SK-N-SH (cell line): ENCODE data around the gene DAZAP2. TPM values are rescaled to one million over a fixed set of nuclear protein-coding genes. Genes with fewer than 3 reads are reported as not detected.

Source experiments
- CTCF ChIA-PET: fragments of 300-600, 350-600 bp; formaldehyde crosslinking; extraction: SDS; loops from one replicate; lab custom pipeline; 2021; lab: Yijun Ruan, JAX
- POLR2A ChIA-PET: fragments of 350-600 bp; sonication (Branson Sonifier 250); formaldehyde crosslinking; extraction: SDS; loops from one replicate; lab custom pipeline; 2020; ENCODE audit warnings: antibody characterized with exemption, inconsistent platforms; lab: Yijun Ruan, JAX
- DNase-seq: peaks from one replicate; pipeline ENCODE4 v3.0.0; 2012
- H2AFZ ChIP-seq: fragments of 200-600 bp; sonication (generic); 2 replicates; pipeline ENCODE4 v1.8.1; 2016; ENCODE audit warnings: antibody characterized with exemption, mild to moderate bottlenecking, low read depth
- H3F3A ChIP-seq: fragments of 200-600 bp; sonication (generic); replicated peaks from 2 replicates; pipeline ENCODE3; 2016; ENCODE audit warnings: antibody characterized with exemption, mild to moderate bottlenecking; ENCODE audit not compliant: insufficient read depth
- H3K27ac ChIP-seq, 2 experiments: fragments of 200-500 bp in 1 of 2; fragments of 200-600 bp in 1 of 2; sonication (Bioruptor generic) in 1 of 2; sonication (generic), shearing (Covaris generic) in 1 of 2; 2 replicates each; pipeline versions ENCODE4 v1.5.1 to v1.6.1; 2014 to 2016; ENCODE audit warnings: low read depth in 2 of 2, inconsistent platforms in 1 of 2, low read length in 1 of 2, mild to moderate bottlenecking in 1 of 2, mixed read lengths in 1 of 2
- H3K27me3 ChIP-seq: fragments of 200-600 bp; sonication (generic), shearing (Covaris generic); 2 replicates; pipeline ENCODE4 v1.6.1; 2016; ENCODE audit warnings: mixed run types; ENCODE audit not compliant: insufficient read depth
- H3K36me3 ChIP-seq, 2 experiments: fragments of 200-500 bp in 1 of 2; fragments of 200-600 bp in 1 of 2; sonication (Bioruptor generic) in 1 of 2; sonication (generic) in 1 of 2; replicated peaks in 1 of 2; 2 replicates each; pipeline versions ENCODE3 to v1.5.1; 2014 to 2016; ENCODE audit warnings: low read length in 1 of 2, mild to moderate bottlenecking in 1 of 2; ENCODE audit not compliant: insufficient read depth in 2 of 2, control insufficient read depth in 1 of 2
- H3K4me1 ChIP-seq, 2 experiments: fragments of 200-500 bp in 1 of 2; fragments of 200-600 bp in 1 of 2; sonication (Bioruptor generic) in 1 of 2; sonication (generic), shearing (Covaris generic) in 1 of 2; 2 replicates each; pipeline versions ENCODE4 v1.5.1 to v1.6.1; 2014 to 2016; ENCODE audit warnings: low read depth in 1 of 2, low read length in 1 of 2, mixed run types in 1 of 2; ENCODE audit not compliant: insufficient read depth in 2 of 2, control insufficient read depth in 1 of 2
- H3K4me2 ChIP-seq: fragments of 200-600 bp; sonication (generic), shearing (Covaris generic); 2 replicates; pipeline ENCODE4 v1.6.1; 2017; ENCODE audit warnings: mixed run types
- H3K4me3 ChIP-seq, 2 experiments: fragments of 200-500 bp in 1 of 2; fragments of 200-600 bp in 1 of 2; sonication (Bioruptor generic) in 1 of 2; sonication (generic), shearing (Covaris generic) in 1 of 2; 2 replicates each; pipeline versions ENCODE4 v1.5.1 to v1.8.1; 2014 to 2016; ENCODE audit warnings: low read depth in 2 of 2, inconsistent platforms in 1 of 2, low read length in 1 of 2, mild to moderate bottlenecking in 1 of 2, mixed read lengths in 1 of 2, moderate library complexity in 1 of 2
- H3K79me2 ChIP-seq: fragments of 200-600 bp; sonication (generic); 2 replicates; pipeline ENCODE4 v1.8.1; 2017; ENCODE audit warnings: mild to moderate bottlenecking; ENCODE audit not compliant: insufficient read depth
- H3K9ac ChIP-seq: fragments of 200-600 bp; sonication (generic); 2 replicates; pipeline ENCODE4 v1.6.1; 2017; ENCODE audit warnings: mixed run types
- H3K9me2 ChIP-seq: fragments of 200-600 bp; sonication (generic); 2 replicates; pipeline ENCODE4 v1.6.1; 2017; ENCODE audit warnings: mixed run types
- H3K9me3 ChIP-seq: fragments of 200-600 bp; sonication (generic); 2 replicates; pipeline ENCODE4 v1.6.1; 2017; ENCODE audit warnings: mixed run types, mild to moderate bottlenecking, moderate library complexity
- H4K20me1 ChIP-seq: fragments of 200-600 bp; sonication (generic); 2 replicates; pipeline ENCODE4 v1.6.1; 2017; ENCODE audit warnings: mild to moderate bottlenecking, mixed run types; ENCODE audit not compliant: insufficient read depth
- CHD2 ChIP-seq: fragments of 150-350 bp; IDR thresholded peaks from 2 replicates; pipeline ENCODE4 v1.6.1; 2018; ENCODE audit warnings: low read length; ENCODE audit not compliant: partially characterized antibody
- ELF1 ChIP-seq: IDR thresholded peaks from 2 replicates; pipeline ENCODE4 v1.4.0; 2012
- EZH2phosphoT487 ChIP-seq: fragments of 200-600 bp; sonication (generic); IDR thresholded peaks from 2 replicates; pipeline ENCODE4 v1.6.1; 2017; ENCODE audit warnings: low read depth, mixed run types, mild to moderate bottlenecking, antibody characterized with exemption, moderate library complexity, borderline replicate concordance
- FOSL2 ChIP-seq: IDR thresholded peaks from 2 replicates; pipeline ENCODE4 v1.4.0; 2012; ENCODE audit warnings: low read depth, mild to moderate bottlenecking, moderate library complexity, borderline replicate concordance
- GABPA ChIP-seq: IDR thresholded peaks from 2 replicates; pipeline ENCODE4 v1.4.0; 2012; ENCODE audit warnings: low read depth, mild to moderate bottlenecking
- MEF2A ChIP-seq: IDR thresholded peaks from 2 replicates; pipeline ENCODE4 v1.4.0; 2012; ENCODE audit warnings: low read depth, borderline replicate concordance
- MXI1 ChIP-seq: IDR thresholded peaks from 2 replicates; pipeline ENCODE4 v1.6.1; 2012; ENCODE audit warnings: mild to moderate bottlenecking, low read depth, low read length, improper control_type of control experiment
- NFIC ChIP-seq: IDR thresholded peaks from 2 replicates; pipeline ENCODE4 v1.4.0; 2012; ENCODE audit warnings: borderline replicate concordance
- NRF1 ChIP-seq: IDR thresholded peaks from 2 replicates; pipeline ENCODE4 v1.6.1; 2012; ENCODE audit warnings: low read depth, mild to moderate bottlenecking, low read length
- POLR2AphosphoS5 ChIP-seq: IDR thresholded peaks from 2 replicates; pipeline ENCODE4 v1.6.1; 2012; ENCODE audit warnings: low read depth, low read length
- RAD21 ChIP-seq: IDR thresholded peaks from 2 replicates; pipeline ENCODE4 v1.6.1; 2012; ENCODE audit warnings: mild to moderate bottlenecking, low read length
- RCOR1 ChIP-seq: fragments of 150-350 bp; IDR thresholded peaks from 2 replicates; pipeline ENCODE4 v1.6.1; 2017; ENCODE audit warnings: antibody characterized with exemption, low read length
- SIN3A ChIP-seq: IDR thresholded peaks from 2 replicates; pipeline ENCODE4 v1.6.1; 2012; ENCODE audit warnings: low read depth, mild to moderate bottlenecking, low read length, moderate library complexity, borderline replicate concordance
- TAF1 ChIP-seq: IDR thresholded peaks from 2 replicates; pipeline ENCODE4 v1.6.1; 2012; ENCODE audit warnings: low read depth, mild to moderate bottlenecking, low read length, moderate library complexity, borderline replicate concordance
- TEAD4 ChIP-seq: IDR thresholded peaks from 2 replicates; pipeline ENCODE4 v1.4.0; 2012; ENCODE audit warnings: mild to moderate bottlenecking, borderline replicate concordance; ENCODE audit not compliant: insufficient read depth
- YY1 ChIP-seq: IDR thresholded peaks from 2 replicates; pipeline ENCODE4 v1.4.0; 2012; ENCODE audit warnings: low read depth, mild to moderate bottlenecking
- WGBS: methylation state at CpG from one replicate; pipeline ENCODE4 v1.1.6; 2017; ENCODE audit warnings: low lambda C conversion rate; 5-methylcytosine and 5-hydroxymethylcytosine counted together
- polyA plus RNA-seq, 3 experiments: library from polyadenylated mRNA; depleted of rRNA; stranded (reverse); fragments of >200 nt; gene quantifications; 2 replicates each; pipeline ENCODE4 v1.2.3, GENCODE V29; 2012
- TF ChIP-seq, protein P1 (sequence below): fragments of 150-350 bp; IDR thresholded peaks from 2 replicates; pipeline ENCODE4 v1.6.1; 2017; ENCODE audit warnings: antibody characterized with exemption, low read length, low read depth, borderline replicate concordance
- TF ChIP-seq, protein P2 (sequence below): IDR thresholded peaks from 2 replicates; pipeline ENCODE4; 2012
- TF ChIP-seq, protein P3 (sequence below): IDR thresholded peaks from 2 replicates; pipeline ENCODE4 v1.4.0; 2012; ENCODE audit warnings: low read depth
- TF ChIP-seq, protein P4 (sequence below): IDR thresholded peaks from 2 replicates; pipeline ENCODE4 v1.6.1; 2012; ENCODE audit warnings: mild to moderate bottlenecking, low read depth, low read length, moderate library complexity
- TF ChIP-seq, protein P5 (sequence below): IDR thresholded peaks from 2 replicates; pipeline ENCODE4 v1.4.0; 2012; ENCODE audit warnings: low read depth, borderline replicate concordance
- TF ChIP-seq, protein P6 (sequence below): fragments of 150-350 bp; IDR thresholded peaks from 2 replicates; pipeline ENCODE4 v1.6.1; 2016; ENCODE audit warnings: mild to moderate bottlenecking, low read depth, low read length

Gene DAZAP2, protein sequence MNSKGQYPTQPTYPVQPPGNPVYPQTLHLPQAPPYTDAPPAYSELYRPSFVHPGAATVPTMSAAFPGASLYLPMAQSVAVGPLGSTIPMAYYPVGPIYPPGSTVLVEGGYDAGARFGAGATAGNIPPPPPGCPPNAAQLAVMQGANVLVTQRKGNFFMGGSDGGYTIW
- 274 and 325 TPM in 2 replicates for polyA plus RNA-seq (2012; rRNA removed)
- 232 and 238 TPM in 2 replicates for polyA plus RNA-seq (2012; cell fraction: cytosol; rRNA removed)
- 109 and 235 TPM in 2 replicates for polyA plus RNA-seq (2012; cell fraction: nucleus; rRNA removed)

DNA sequence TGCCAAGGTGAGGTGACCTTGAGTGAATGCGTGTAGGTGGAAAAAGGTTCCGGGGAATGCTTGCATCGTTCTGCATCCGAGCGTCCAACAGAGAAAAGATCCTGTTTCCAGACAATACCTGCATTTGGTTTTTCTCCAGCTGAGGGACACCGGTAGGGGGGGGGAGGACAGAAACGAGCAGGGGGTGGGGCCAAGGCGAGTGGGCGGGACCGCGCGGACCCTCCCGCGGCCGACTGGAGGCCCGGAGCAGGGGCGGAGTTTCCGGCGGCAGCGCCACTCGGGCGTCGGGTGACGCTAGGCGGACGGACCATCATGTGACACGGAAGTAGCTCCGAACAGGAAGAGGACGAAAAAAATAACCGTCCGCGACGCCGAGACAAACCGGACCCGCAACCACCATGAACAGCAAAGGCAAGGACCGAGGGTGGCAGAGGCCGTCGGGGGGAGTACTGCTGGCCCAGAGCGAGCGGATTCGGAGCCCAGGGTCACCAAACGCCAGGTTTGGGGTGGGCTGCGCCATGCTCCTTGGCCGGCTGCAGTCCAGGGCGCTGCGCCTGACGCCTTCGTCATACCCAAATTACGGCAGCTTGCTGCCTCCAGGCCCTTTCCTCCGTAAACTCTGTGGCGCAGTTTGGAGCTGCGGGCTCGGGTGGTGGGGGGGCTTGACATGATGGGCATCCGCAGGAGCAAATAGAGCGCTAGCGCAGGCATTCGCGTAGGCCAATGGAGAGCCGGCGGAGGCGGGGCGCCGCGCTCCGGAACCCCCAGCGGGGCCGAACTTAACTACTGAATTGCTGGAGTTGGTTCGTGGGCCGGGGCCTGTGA lies at the start of gene DAZAP2:
TSS of gene DAZAP2 (plus strand) at position 317 of the 825 bp plus-strand sequence. CDS start at position 399, 82 bp downstream.
- peaks cover 5% of the 10 kb centered on the region; the same call in 1 of the 2 replicates for H4K20me1 ChIP-seq
- under 1% methylated on average over 46 of the region's 70 CpGs for WGBS
- H3K4me1 ChIP-seq, result peaks cover 3 to 11% of the 10 kb centered on the region in 2 experiments; a peak in 2 of 4 replicates
- peaks cover 32 to 35% of the 10 kb centered on the region in 2 experiments for H3K36me3 ChIP-seq
- ChIA-PET CTCF (interaction anchor here (0.7 to 3.6 kb wide), 5 partner anchors 14 to 198 kb away, joined by 3 to 15 read pairs (median 4); partner anchors contain the start of gene POU6F1), POLR2A (interaction anchor here (0.6 to 1.7 kb wide), 5 partner anchors 20 to 390 kb away, joined by 3 to 13 read pairs (median 4); partner anchors contain the start of genes CSRNP2, POU6F1 and SMAGP)
- H3K79me2 ChIP-seq, result peaks cover 31% of the 10 kb centered on the region
- H2AFZ ChIP-seq, result peak within 1 kb of the TSS; percentile 92
- no peaks in the 10 kb centered on the region for H3K9me2 ChIP-seq
- H3K27ac ChIP-seq, result peak within 1 kb of the TSS; percentile 96 to 98
- peak within 1 kb of the TSS; percentile 95 for H3K4me2 ChIP-seq
- H3K4me3 ChIP-seq, result peak within 1 kb of the TSS; percentile 90 to 95
- peak within 1 kb of the TSS; percentile 100 for H3K9ac ChIP-seq
- no peaks in the 10 kb centered on the region for H3K9me3 ChIP-seq
- DNase-seq, result peak; percentile 96
- H3F3A ChIP-seq, result peaks cover 8% of the 10 kb centered on the region
- no peaks in the 10 kb centered on the region for H3K27me3 ChIP-seq
- TF ChIP-seq MXI1 (no peak; the same call in 1 of the 2 replicates), EZH2phosphoT487 (no peak), ELF1 (peak; percentile 98), FOSL2 (no peak), POLR2AphosphoS5 (peak; percentile 72), YY1 (0 out of 2 replicates have a peak, but pooled peaks have one; percentile 25), GABPA (peak; percentile 73), MEF2A (no peak), TAF1 (peak; percentile 67), TEAD4 (no peak), NRF1 (0 out of 2 replicates have a peak, but pooled peaks have one; percentile 12), NFIC (no peak), SIN3A (peak; percentile 14; the same call in 1 of the 2 replicates), RCOR1 (no peak), CHD2 (peak; percentile 86), RAD21 (no peak)
- TF ChIP-seq, protein P1, sequence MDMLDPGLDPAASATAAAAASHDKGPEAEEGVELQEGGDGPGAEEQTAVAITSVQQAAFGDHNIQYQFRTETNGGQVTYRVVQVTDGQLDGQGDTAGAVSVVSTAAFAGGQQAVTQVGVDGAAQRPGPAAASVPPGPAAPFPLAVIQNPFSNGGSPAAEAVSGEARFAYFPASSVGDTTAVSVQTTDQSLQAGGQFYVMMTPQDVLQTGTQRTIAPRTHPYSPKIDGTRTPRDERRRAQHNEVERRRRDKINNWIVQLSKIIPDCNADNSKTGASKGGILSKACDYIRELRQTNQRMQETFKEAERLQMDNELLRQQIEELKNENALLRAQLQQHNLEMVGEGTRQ, result peak; percentile 81
- TF ChIP-seq, protein P2, sequence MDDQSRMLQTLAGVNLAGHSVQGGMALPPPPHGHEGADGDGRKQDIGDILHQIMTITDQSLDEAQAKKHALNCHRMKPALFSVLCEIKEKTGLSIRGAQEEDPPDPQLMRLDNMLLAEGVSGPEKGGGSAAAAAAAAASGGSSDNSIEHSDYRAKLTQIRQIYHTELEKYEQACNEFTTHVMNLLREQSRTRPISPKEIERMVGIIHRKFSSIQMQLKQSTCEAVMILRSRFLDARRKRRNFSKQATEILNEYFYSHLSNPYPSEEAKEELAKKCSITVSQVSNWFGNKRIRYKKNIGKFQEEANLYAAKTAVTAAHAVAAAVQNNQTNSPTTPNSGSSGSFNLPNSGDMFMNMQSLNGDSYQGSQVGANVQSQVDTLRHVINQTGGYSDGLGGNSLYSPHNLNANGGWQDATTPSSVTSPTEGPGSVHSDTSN, result peak; percentile 100
- TF ChIP-seq, protein P3, sequence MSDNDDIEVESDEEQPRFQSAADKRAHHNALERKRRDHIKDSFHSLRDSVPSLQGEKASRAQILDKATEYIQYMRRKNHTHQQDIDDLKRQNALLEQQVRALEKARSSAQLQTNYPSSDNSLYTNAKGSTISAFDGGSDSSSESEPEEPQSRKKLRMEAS, result peak; percentile 11; the same call in 1 of the 2 replicates
- TF ChIP-seq, protein P4, sequence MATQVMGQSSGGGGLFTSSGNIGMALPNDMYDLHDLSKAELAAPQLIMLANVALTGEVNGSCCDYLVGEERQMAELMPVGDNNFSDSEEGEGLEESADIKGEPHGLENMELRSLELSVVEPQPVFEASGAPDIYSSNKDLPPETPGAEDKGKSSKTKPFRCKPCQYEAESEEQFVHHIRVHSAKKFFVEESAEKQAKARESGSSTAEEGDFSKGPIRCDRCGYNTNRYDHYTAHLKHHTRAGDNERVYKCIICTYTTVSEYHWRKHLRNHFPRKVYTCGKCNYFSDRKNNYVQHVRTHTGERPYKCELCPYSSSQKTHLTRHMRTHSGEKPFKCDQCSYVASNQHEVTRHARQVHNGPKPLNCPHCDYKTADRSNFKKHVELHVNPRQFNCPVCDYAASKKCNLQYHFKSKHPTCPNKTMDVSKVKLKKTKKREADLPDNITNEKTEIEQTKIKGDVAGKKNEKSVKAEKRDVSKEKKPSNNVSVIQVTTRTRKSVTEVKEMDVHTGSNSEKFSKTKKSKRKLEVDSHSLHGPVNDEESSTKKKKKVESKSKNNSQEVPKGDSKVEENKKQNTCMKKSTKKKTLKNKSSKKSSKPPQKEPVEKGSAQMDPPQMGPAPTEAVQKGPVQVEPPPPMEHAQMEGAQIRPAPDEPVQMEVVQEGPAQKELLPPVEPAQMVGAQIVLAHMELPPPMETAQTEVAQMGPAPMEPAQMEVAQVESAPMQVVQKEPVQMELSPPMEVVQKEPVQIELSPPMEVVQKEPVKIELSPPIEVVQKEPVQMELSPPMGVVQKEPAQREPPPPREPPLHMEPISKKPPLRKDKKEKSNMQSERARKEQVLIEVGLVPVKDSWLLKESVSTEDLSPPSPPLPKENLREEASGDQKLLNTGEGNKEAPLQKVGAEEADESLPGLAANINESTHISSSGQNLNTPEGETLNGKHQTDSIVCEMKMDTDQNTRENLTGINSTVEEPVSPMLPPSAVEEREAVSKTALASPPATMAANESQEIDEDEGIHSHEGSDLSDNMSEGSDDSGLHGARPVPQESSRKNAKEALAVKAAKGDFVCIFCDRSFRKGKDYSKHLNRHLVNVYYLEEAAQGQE, result no peak
- TF ChIP-seq, protein P5, sequence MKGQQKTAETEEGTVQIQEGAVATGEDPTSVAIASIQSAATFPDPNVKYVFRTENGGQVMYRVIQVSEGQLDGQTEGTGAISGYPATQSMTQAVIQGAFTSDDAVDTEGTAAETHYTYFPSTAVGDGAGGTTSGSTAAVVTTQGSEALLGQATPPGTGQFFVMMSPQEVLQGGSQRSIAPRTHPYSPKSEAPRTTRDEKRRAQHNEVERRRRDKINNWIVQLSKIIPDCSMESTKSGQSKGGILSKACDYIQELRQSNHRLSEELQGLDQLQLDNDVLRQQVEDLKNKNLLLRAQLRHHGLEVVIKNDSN, result peak; percentile 96
- TF ChIP-seq, protein P6, sequence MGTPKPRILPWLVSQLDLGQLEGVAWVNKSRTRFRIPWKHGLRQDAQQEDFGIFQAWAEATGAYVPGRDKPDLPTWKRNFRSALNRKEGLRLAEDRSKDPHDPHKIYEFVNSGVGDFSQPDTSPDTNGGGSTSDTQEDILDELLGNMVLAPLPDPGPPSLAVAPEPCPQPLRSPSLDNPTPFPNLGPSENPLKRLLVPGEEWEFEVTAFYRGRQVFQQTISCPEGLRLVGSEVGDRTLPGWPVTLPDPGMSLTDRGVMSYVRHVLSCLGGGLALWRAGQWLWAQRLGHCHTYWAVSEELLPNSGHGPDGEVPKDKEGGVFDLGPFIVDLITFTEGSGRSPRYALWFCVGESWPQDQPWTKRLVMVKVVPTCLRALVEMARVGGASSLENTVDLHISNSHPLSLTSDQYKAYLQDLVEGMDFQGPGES, result peak; percentile 87
